HG03575 (cell line): ENCODE results near the gene CELSR2.

ENCODE experiments used
- ATAC-seq: cut with Tn5 transposase; IDR thresholded peaks from one replicate; pipeline ENCODE4 v1.9.1; 2021; ENCODE audit not compliant: unreplicated experiment, insufficient number of reproducible peaks, low FRiP score; ENCODE audit errors: extremely low read depth

Gene CELSR2

GRCh38 chr1:109322974-109323373 lies 73.6 kb downstream of the CELSR2 start:
- no peak for ATAC-seq
